ENCODE data around the gene PLS3. TPM values are rescaled to one million over a fixed set of nuclear protein-coding genes. Genes with fewer than 3 reads are reported as not detected.

Gene PLS3
- total RNA-seq, 4 donors from 2014 or later: 129 to 268 (median 174) TPM

GRCh38 chrX:115652221-115652620 lies 91.2 kb downstream of the PLS3 start:
- intact Hi-C loops (cut with DNase I; ENCODE audit: low total_unique reads): no loop called here

GRCh38 chrX:115665122-115665521 lies 104.1 kb downstream of the PLS3 start:
- DNase-seq: no peak
- no peaks in the 10 kb centered on the region for H3K9me3 ChIP-seq
- H3K27ac ChIP-seq: no peak overlapping the region
- no peak overlapping the region for H3K4me3 ChIP-seq
- H3K36me3 ChIP-seq: no peaks in the 10 kb centered on the region
- no peaks in the 10 kb centered on the region for H3K27me3 ChIP-seq
- TF ChIP-seq POLR2A (IDR thresholded peaks at IDR 0.05): no peak
- no peak for TF ChIP-seq CTCF (IDR thresholded peaks at IDR 0.05)
- no peaks in the 10 kb centered on the region for H3K4me1 ChIP-seq
- intact Hi-C loops (cut with DNase I; ENCODE audit: low total_unique reads): no loop called here

More at GRCh38 chrX:115652221-115652620, 91.2 kb downstream of the PLS3 start:
- Histone ChIP-seq H3K27me3 (no peaks in the 10 kb centered on the region), H3K4me3 (no peak overlapping the region), H3K36me3 (no peaks in the 10 kb centered on the region), H3K9me3 (no peaks in the 10 kb centered on the region), H3K4me1 (no peaks in the 10 kb centered on the region), H3K27ac (no peak overlapping the region)
- TF ChIP-seq CTCF (IDR thresholded peaks at IDR 0.05) (no peak), POLR2A (IDR thresholded peaks at IDR 0.05) (no peak)
- DNase-seq: no peak

- peak; percentile 20 to 50 (median 46) for TF ChIP-seq CTCF (IDR thresholded peaks at IDR 0.05)
- no peak for TF ChIP-seq POLR2A (IDR thresholded peaks at IDR 0.05)
- Histone ChIP-seq H3K4me3 (no peak overlapping the region), H3K27me3 (peaks cover 0 to 4% of the 10 kb centered on the region in 2 donors), H3K4me1 (no peaks in the 10 kb centered on the region), H3K9me3 (no peaks in the 10 kb centered on the region), H3K27ac (no peak overlapping the region), H3K36me3 (no peaks in the 10 kb centered on the region)
- intact Hi-C loops (cut with DNase I; ENCODE audit: low total_unique reads): no loop called here
- DNase-seq: no peak
Observed at GRCh38 chrX:115679460-115679859, 118.5 kb downstream of the PLS3 start.

- intact Hi-C loops (cut with DNase I; ENCODE audit: low total_unique reads): no loop called here
- H3K27me3 ChIP-seq: no peaks in the 10 kb centered on the region
- no peaks in the 10 kb centered on the region for H3K4me1 ChIP-seq
- H3K27ac ChIP-seq: no peak overlapping the region
- TF ChIP-seq POLR2A (IDR thresholded peaks at IDR 0.05) (no peak), CTCF (IDR thresholded peaks at IDR 0.05) (no peak)
- no peak for DNase-seq
- no peaks in the 10 kb centered on the region for H3K36me3 ChIP-seq
- no peak overlapping the region for H3K4me3 ChIP-seq
- H3K9me3 ChIP-seq: no peaks in the 10 kb centered on the region
Observed at GRCh38 chrX:115687595-115687994, 126.6 kb downstream of the PLS3 start.

- TF ChIP-seq POLR2A (IDR thresholded peaks at IDR 0.05): no peak
- TF ChIP-seq CTCF (IDR thresholded peaks at IDR 0.05): no peak
- Histone ChIP-seq H3K36me3 (no peaks in the 10 kb centered on the region), H3K4me3 (no peak overlapping the region), H3K27me3 (no peaks in the 10 kb centered on the region), H3K4me1 (no peaks in the 10 kb centered on the region), H3K9me3 (no peaks in the 10 kb centered on the region), H3K27ac (peak overlapping the region; percentile 61 to 82)
- DNase-seq: no peak
- intact Hi-C loops (cut with DNase I; ENCODE audit: low total_unique reads): no loop called here
Observed at GRCh38 chrX:115689931-115690330, 129.0 kb downstream of the PLS3 start.
